Suppressor macrophage (primary cell): ENCODE results near the gene CAVIN2.
"Not testable (repeated sequence)": the region's sequence is repeated elsewhere in the genome, so short reads cannot be mapped to it uniquely, and the experiment has no call there.

Source experiments
- DNase-seq, 4 experiments: peaks; one replicate each; pipeline ENCODE4 v3.0.0-alpha.2; 2020 to 2022

CAVIN2 gene

GRCh38 chr2:191799526-191799925 lies 47.4 kb downstream of the CAVIN2 start:
- no peak for DNase-seq

GRCh38 chr2:191797942-191798876 lies 48.7 kb downstream of the CAVIN2 start:
- no peak for DNase-seq

GRCh38 chr2:191797500-191797899 lies 49.4 kb downstream of the CAVIN2 start:
- no peak for DNase-seq

DNA sequence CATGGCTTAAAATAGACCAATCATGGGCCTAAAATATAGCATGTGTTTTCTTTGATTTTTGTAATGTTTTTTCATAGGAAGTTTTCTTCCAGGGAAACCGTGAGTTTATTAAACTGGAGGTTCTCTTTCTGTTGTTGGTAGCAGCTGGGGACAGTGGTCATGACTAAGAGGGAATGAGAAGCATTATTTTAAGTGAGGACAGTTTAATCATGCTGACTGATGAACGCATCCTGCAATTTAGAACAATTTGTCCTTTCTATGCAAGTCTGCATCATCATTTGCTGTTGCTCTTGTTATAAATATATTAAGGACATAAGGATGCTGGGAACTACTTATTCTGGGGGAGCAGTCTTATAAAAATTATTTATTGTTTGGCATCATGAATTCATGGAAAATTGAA lies 51.2 kb downstream of the CAVIN2 start:
- no peak for DNase-seq

- DNase-seq, result no peak
These were observed 54.8 kb downstream of the CAVIN2 start for GRCh38 chr2:191791953-191792560.

DNA sequence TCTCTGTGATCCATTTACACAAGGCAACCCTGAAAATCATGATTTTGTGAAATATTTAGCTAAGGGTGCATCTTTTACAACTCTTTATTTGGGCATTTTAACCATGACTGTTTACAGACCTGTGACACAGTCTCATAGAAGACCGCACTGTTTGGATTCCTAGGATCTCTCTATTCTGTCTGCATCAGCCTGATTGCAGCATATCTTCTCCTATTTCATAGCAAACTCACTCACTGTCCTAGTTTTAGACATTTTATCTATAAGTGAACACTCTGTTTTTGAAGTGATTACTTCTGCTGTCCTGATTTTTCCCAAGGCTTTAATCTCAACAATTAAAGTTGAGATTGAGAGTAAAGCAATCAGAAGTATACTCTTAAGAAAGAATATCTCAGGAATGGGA lies 56.2 kb downstream of the CAVIN2 start:
- no peak for DNase-seq

- DNase-seq, result no peak
These were observed 57.1 kb downstream of the CAVIN2 start for GRCh38 chr2:191789796-191790195.

DNA sequence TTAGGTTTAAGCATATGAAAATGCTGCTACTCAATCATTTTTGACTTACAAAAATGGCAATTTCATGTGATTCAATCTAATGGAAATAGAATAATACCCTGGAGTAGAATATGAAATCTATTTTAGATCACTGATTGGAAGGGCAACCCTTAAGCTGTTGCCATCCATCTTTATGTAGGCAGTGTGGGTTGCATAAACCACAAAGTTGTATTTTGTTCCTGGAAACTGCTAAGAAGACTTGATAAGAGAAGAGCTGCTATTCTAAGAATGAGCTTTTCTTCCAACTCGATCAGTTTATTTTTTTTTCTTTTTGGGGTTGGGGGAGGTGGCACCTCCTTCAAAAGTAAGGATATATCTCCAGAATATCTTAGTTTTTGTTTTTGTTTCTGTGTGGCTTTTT lies 60.2 kb downstream of the CAVIN2 start:
- peak in 3 of 4 experiments; percentile 4 to 25 (median 22) for DNase-seq

DNA sequence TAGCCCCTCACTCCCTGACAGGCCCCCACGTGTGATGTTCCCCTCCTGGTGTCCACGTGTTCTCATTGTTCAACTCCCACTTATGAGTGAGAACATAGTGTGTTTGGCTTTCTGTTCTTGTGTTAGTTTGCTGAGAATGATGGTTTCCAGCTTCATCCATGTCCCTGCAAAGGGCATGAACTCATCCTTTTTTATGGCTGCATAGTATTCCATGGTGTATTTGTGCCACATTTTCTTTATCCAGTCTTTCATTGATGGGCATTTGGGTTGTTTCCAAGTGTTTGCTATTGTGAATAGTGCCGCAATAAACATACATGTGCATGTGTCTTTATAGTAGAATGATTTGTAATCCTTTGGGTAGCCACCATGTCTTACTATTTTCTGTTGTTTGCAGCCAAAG lies 61.2 kb downstream of the CAVIN2 start:
- not testable (repeated sequence) for DNase-seq
